Endodermal cell (in vitro differentiated cells): ENCODE results near the gene ACD. TPM values are rescaled to one million over a fixed set of nuclear protein-coding genes. Genes with fewer than 3 reads are reported as not detected.

Experiments
- DNase-seq: peaks from one replicate; pipeline ENCODE4 v3.0.0-alpha.2; 2017
- H3K27ac ChIP-seq: 2 replicates; pipeline ENCODE4 v1.5.1; 2013; ENCODE audit warnings: mild to moderate bottlenecking, low read depth, low read length, moderate library complexity
- H3K27me3 ChIP-seq: 2 replicates; pipeline ENCODE4 v1.6.1; 2013; ENCODE audit warnings: mild to moderate bottlenecking, low read length, moderate library complexity; ENCODE audit not compliant: insufficient read depth, control insufficient read depth, poor library complexity, severe bottlenecking
- H3K36me3 ChIP-seq: 2 replicates; pipeline ENCODE4 v1.7.0; 2013; ENCODE audit warnings: mild to moderate bottlenecking, low read length, moderate library complexity; ENCODE audit not compliant: control insufficient read depth, insufficient read depth
- H3K4me1 ChIP-seq: one replicate; pipeline ENCODE4 v1.7.0; 2013; ENCODE audit warnings: low read length; ENCODE audit not compliant: control insufficient read depth, insufficient read depth
- H3K4me3 ChIP-seq: 2 replicates; pipeline ENCODE4 v1.5.1; 2013; ENCODE audit warnings: mild to moderate bottlenecking, low read length, moderate library complexity
- H3K9ac ChIP-seq: 2 replicates; pipeline ENCODE4 v1.6.1; 2013; ENCODE audit warnings: mild to moderate bottlenecking, low read length, moderate library complexity; ENCODE audit not compliant: poor library complexity, severe bottlenecking; ENCODE audit errors: extremely low read depth
- H3K9me3 ChIP-seq: 2 replicates; pipeline ENCODE4 v1.6.1; 2013; ENCODE audit warnings: mild to moderate bottlenecking, low read length, moderate library complexity; ENCODE audit not compliant: control insufficient read depth
- H3K27ac Mint-ChIP-seq: 2 replicates; pipeline ENCODE4 v1.8.0; 2020; ENCODE audit warnings: mixed read lengths
- H3K27me3 Mint-ChIP-seq: 2 replicates; pipeline ENCODE4 v1.8.0; 2021; ENCODE audit warnings: mild to moderate bottlenecking, mixed read lengths; ENCODE audit not compliant: insufficient read depth
- H3K36me3 Mint-ChIP-seq: 2 replicates; pipeline ENCODE4 v1.8.0; 2020; ENCODE audit warnings: low read depth, mixed read lengths
- H3K4me1 Mint-ChIP-seq: 2 replicates; pipeline ENCODE4 v1.8.0; 2020; ENCODE audit warnings: mixed read lengths
- H3K4me3 Mint-ChIP-seq: 2 replicates; pipeline ENCODE4 v1.8.0; 2020; ENCODE audit warnings: mild to moderate bottlenecking, moderate library complexity, mixed read lengths
- H3K9me3 Mint-ChIP-seq: 2 replicates; pipeline ENCODE4 v1.8.0; 2020; ENCODE audit warnings: mild to moderate bottlenecking, mixed read lengths
- CTCF ChIP-seq: fragments of 200-600 bp; sonication (generic); conservative IDR thresholded peaks from 2 replicates; pipeline ENCODE4 v1.5.0; 2021; ENCODE audit warnings: antibody characterized with exemption, mild to moderate bottlenecking
- WGBS, 2 experiments: methylation state at CpG; one replicate each; pipeline versions ENCODE4 v1.1.5 to v1.1.7; 2013; ENCODE audit warnings: missing lambda C conversion rate in 2 of 2, mixed read lengths in 1 of 2; ENCODE audit not compliant: insufficient coverage in 1 of 2, insufficient read length in 1 of 2; 5-methylcytosine and 5-hydroxymethylcytosine counted together
- long read RNA-seq, 4 experiments: library from polyadenylated mRNA in 2 of 4; library from RNA in 1 of 4; library from capped mRNA in 1 of 4; stranded (forward) in 3 of 4; unstranded in 1 of 4; transcript quantifications; one replicate each; pipeline ENCODE4 v2.0.0, GENCODE V29; 2020 to 2021; ENCODE audit warnings: inconsistent platforms in 1 of 4
- polyA plus RNA-seq, 2 experiments: library from polyadenylated mRNA; stranded (reverse); fragments of 50-300 nt; gene quantifications; one replicate each; pipeline ENCODE4 v1.2.3, GENCODE V29; 2013
- total RNA-seq, 2 donors: library from RNA; stranded (reverse); fragmentation: NEBNext Ultra II Directional in 1 of 2; extraction: Animal tissue kit (Norgen Biotek cat#: 25700) in 1 of 2; gene quantifications; 2 replicates in 1 of 2; 3 replicates in 1 of 2; pipeline ENCODE4 v1.2.1, GENCODE V29; 2021

ACD gene
- 10 to 100 TPM; 39.3 to 41.5 TPM for total RNA-seq
- 35.5 TPM for polyA plus RNA-seq (2013, experiment 1 of 2)
- 27.6 TPM for polyA plus RNA-seq (2013, experiment 2 of 2)
- long read RNA-seq, experiment 1, transcript ACD-214 (12 exons, 2,065 nt), result major isoform, 6 of 20 reads
- long read RNA-seq, experiment 1, partial matches to known transcripts, result 6 of 20 reads
- long read RNA-seq, experiment 1, other reads (novel, unspliced or antisense), result 8 of 20 reads
- long read RNA-seq, experiment 2, transcript ACD-214 (12 exons, 2,065 nt), result major isoform, 49 of 78 reads
- long read RNA-seq, experiment 2, partial matches to known transcripts, result 5 of 78 reads
- long read RNA-seq, experiment 2, other reads (novel, unspliced or antisense), result 18 of 78 reads
- long read RNA-seq, experiment 3, transcript ACD-214 (12 exons, 2,065 nt), result major isoform, 66 of 103 reads
- long read RNA-seq, experiment 3, partial matches to known transcripts, result 8 of 103 reads
- long read RNA-seq, experiment 3, other reads (novel, unspliced or antisense), result 25 of 103 reads
- long read RNA-seq, experiment 4, transcript ACD-214 (12 exons, 2,065 nt), result major isoform, 67 of 115 reads
- long read RNA-seq, experiment 4, partial matches to known transcripts, result 2 of 115 reads
- long read RNA-seq, experiment 4, other reads (novel, unspliced or antisense), result 39 of 115 reads

- peak; percentile 96 for DNase-seq
- no peaks in the 10 kb centered on the region for H3K9me3 Mint-ChIP-seq
- TF ChIP-seq CTCF, result no peak
- H3K4me3 Mint-ChIP-seq, result peak within 1 kb of the TSS; percentile 81
- peaks cover 19% of the 10 kb centered on the region for H3K36me3 ChIP-seq
- peak within 1 kb of the TSS; percentile 93 for H3K4me3 ChIP-seq
- peak within 1 kb of the TSS; percentile 83 for H3K27ac ChIP-seq
- H3K27me3 Mint-ChIP-seq, result peaks cover 9% of the 10 kb centered on the region
- H3K4me1 Mint-ChIP-seq, result peaks cover 7% of the 10 kb centered on the region
- H3K9ac ChIP-seq, result peak within 1 kb of the TSS; percentile 78
- H3K27me3 ChIP-seq, result no peaks in the 10 kb centered on the region
- peaks cover 15% of the 10 kb centered on the region for H3K36me3 Mint-ChIP-seq
- H3K27ac Mint-ChIP-seq, result peak within 1 kb of the TSS; percentile 96
- WGBS, 2 experiments, result 0% methylated on average over 41 to 83 of the region's 83 CpGs
- H3K4me1 ChIP-seq, result peaks cover 8% of the 10 kb centered on the region
- H3K9me3 ChIP-seq, result no peaks in the 10 kb centered on the region
Measured at GRCh38 chr16:67659675-67660563, at the start of gene ACD. Gene ACD (minus strand): TSS chr16:67660260. CDS start chr16:67660220, 40 bp downstream.

GRCh38 chr16:67709050-67709449 lies 49.0 kb upstream of the ACD start:
- 85 to 86% methylated on average over 1 of the region's 1 CpG for WGBS, 2 experiments
- Mint-ChIP-seq H3K27ac (no peak overlapping the region), H3K36me3 (no peaks in the 10 kb centered on the region), H3K9me3 (no peaks in the 10 kb centered on the region), H3K4me1 (peaks cover 21% of the 10 kb centered on the region), H3K4me3 (no peak overlapping the region), H3K27me3 (no peaks in the 10 kb centered on the region)
- H3K4me3 ChIP-seq, result no peak overlapping the region
- no peaks in the 10 kb centered on the region for H3K9me3 ChIP-seq
- no peaks in the 10 kb centered on the region for H3K4me1 ChIP-seq
- no peak overlapping the region for H3K27ac ChIP-seq
- no peaks in the 10 kb centered on the region for H3K27me3 ChIP-seq
- DNase-seq, result no peak
- TF ChIP-seq CTCF, result no peak
- no peak overlapping the region for H3K9ac ChIP-seq
- H3K36me3 ChIP-seq, result no peaks in the 10 kb centered on the region

DNA sequence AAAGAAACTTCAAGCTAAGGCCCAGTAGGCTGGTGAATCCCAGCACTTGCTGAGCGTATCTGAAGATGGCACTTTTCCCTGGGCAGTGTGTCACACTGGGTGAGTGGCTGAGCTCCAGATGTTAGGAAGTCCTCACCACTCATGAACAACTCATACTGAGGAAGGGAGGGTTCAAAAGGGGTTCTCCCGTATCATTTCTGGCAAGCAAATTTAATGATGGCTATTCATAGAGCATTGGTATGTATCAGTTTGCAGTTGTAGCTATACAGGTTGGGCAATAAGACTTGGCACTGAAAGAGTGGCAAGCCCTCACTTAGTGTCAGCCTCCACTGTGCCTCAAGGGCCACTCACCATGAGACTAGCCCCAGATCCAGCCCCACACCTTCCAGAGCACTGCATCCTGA lies 48.3 kb upstream of the ACD start:
- Mint-ChIP-seq H3K4me3 (no peak overlapping the region), H3K27ac (no peak overlapping the region), H3K4me1 (peaks cover 14% of the 10 kb centered on the region), H3K27me3 (no peaks in the 10 kb centered on the region), H3K9me3 (no peaks in the 10 kb centered on the region), H3K36me3 (no peaks in the 10 kb centered on the region)
- DNase-seq, result no peak
- no peaks in the 10 kb centered on the region for H3K4me1 ChIP-seq
- H3K9ac ChIP-seq, result no peak overlapping the region
- H3K27me3 ChIP-seq, result no peaks in the 10 kb centered on the region
- H3K27ac ChIP-seq, result no peak overlapping the region
- TF ChIP-seq CTCF, result no peak
- WGBS, 2 experiments, result 94 to 96% methylated on average over 2 of the region's 2 CpGs
- H3K9me3 ChIP-seq, result no peaks in the 10 kb centered on the region
- no peak overlapping the region for H3K4me3 ChIP-seq
- no peaks in the 10 kb centered on the region for H3K36me3 ChIP-seq
